SK-N-SH treated with all-trans-retinoic acid at 6 μM for 48 hours (cell line): ENCODE measurements around the gene GALE.

Source experiments
- ATAC-seq: fragments of 200-7000 bp; cut with Tn5 transposase; 3 replicates; pipeline ENCODE4 v1.9.1; 2020; ENCODE audit warnings: mild to moderate bottlenecking, moderate library complexity
- BACH2 ChIP-seq: fragments of 250-450 bp; sonication (Bioruptor Pico); IDR thresholded peaks from 2 replicates; pipeline ENCODE4 v1.9.0; 2021; ENCODE audit warnings: mild to moderate bottlenecking, borderline replicate concordance
- CREB5 ChIP-seq: fragments of 250-450 bp; sonication (Bioruptor Pico); IDR thresholded peaks from 2 replicates; pipeline ENCODE4 v1.5.1; 2020; ENCODE audit warnings: low read depth, mild to moderate bottlenecking, moderate library complexity
- CSDC2 ChIP-seq: fragments of 250-450 bp; sonication (Bioruptor Pico); IDR thresholded peaks from 2 replicates; pipeline ENCODE4 v1.5.0; 2020; ENCODE audit warnings: mild to moderate bottlenecking, moderate library complexity
- CSRNP3 ChIP-seq: fragments of 250-450 bp; sonication (Bioruptor Pico); IDR thresholded peaks from 2 replicates; pipeline ENCODE4 v1.5.1; 2021; ENCODE audit warnings: mild to moderate bottlenecking, moderate library complexity
- GLIS3 ChIP-seq: fragments of 250-450 bp; sonication (Bioruptor Pico); IDR thresholded peaks from 2 replicates; pipeline ENCODE4 v1.5.0; 2020; ENCODE audit warnings: mild to moderate bottlenecking, moderate library complexity
- ISL1 ChIP-seq: fragments of 250-450 bp; sonication (Bioruptor Pico); IDR thresholded peaks from 2 replicates; pipeline ENCODE4 v2.1.2; 2022; ENCODE audit warnings: mild to moderate bottlenecking, moderate library complexity
- PATZ1 ChIP-seq: fragments of 250-450 bp; sonication (Bioruptor Pico); IDR thresholded peaks from 2 replicates; pipeline ENCODE4 v1.8.0; 2020; ENCODE audit warnings: mild to moderate bottlenecking, moderate library complexity, borderline replicate concordance
- POU6F1 ChIP-seq: fragments of 250-450 bp; sonication (Bioruptor Pico); IDR thresholded peaks from 2 replicates; pipeline ENCODE4 v1.8.0; 2021; ENCODE audit warnings: low read depth, mild to moderate bottlenecking, moderate library complexity, borderline replicate concordance
- PPARA ChIP-seq: fragments of 250-450 bp; sonication (Bioruptor Pico); IDR thresholded peaks from 2 replicates; pipeline ENCODE4 v1.5.0; 2020; ENCODE audit warnings: mild to moderate bottlenecking, borderline replicate concordance
- RARB ChIP-seq: fragments of 250-450 bp; sonication (Bioruptor Pico); IDR thresholded peaks from 2 replicates; pipeline ENCODE4 v1.8.0; 2021; ENCODE audit warnings: mild to moderate bottlenecking, moderate library complexity
- SNAI2 ChIP-seq: fragments of 250-450 bp; sonication (Bioruptor Pico); IDR thresholded peaks from 2 replicates; pipeline ENCODE4 v1.5.0; 2020; ENCODE audit warnings: mild to moderate bottlenecking, moderate library complexity
- TOX ChIP-seq: fragments of 250-450 bp; sonication (Bioruptor Pico); IDR thresholded peaks from 2 replicates; pipeline ENCODE4 v1.8.0; 2021; ENCODE audit warnings: mild to moderate bottlenecking, moderate library complexity, borderline replicate concordance
- TSHZ2 ChIP-seq: fragments of 250-450 bp; sonication (Bioruptor Pico); IDR thresholded peaks from 2 replicates; pipeline ENCODE4 v1.5.0; 2020; ENCODE audit warnings: mild to moderate bottlenecking, moderate library complexity
- ZC3H10 ChIP-seq: fragments of 250-450 bp; sonication (Bioruptor Pico); IDR thresholded peaks from 2 replicates; pipeline ENCODE4 v1.5.1; 2021; ENCODE audit warnings: mild to moderate bottlenecking, moderate library complexity
- ZFP3 ChIP-seq: fragments of 250-450 bp; sonication (Bioruptor Pico); IDR thresholded peaks from 2 replicates; pipeline ENCODE4 v1.5.0; 2020; ENCODE audit warnings: mild to moderate bottlenecking, moderate library complexity
- ZFP30 ChIP-seq: fragments of 450-650 bp; formaldehyde crosslinking; IDR thresholded peaks from 2 replicates; pipeline ENCODE4 v1.5.0; 2022; ENCODE audit warnings: mild to moderate bottlenecking, moderate library complexity
- ZNF565 ChIP-seq: fragments of 450-650 bp; formaldehyde crosslinking; conservative IDR thresholded peaks from 2 replicates; pipeline ENCODE4 v1.5.0; 2020; ENCODE audit warnings: low read depth, mild to moderate bottlenecking, moderate library complexity
- ZNF70 ChIP-seq: fragments of 450-650 bp; formaldehyde crosslinking; IDR thresholded peaks from 2 replicates; pipeline ENCODE4 v1.5.0; 2020; ENCODE audit warnings: mild to moderate bottlenecking, moderate library complexity
- ZNF8 ChIP-seq: fragments of 450-650 bp; formaldehyde crosslinking; IDR thresholded peaks from 2 replicates; pipeline ENCODE4 v1.5.0; 2020; ENCODE audit warnings: mild to moderate bottlenecking, moderate library complexity

Gene GALE

GRCh38 chr1:23823767-23824166 lies 23.2 kb upstream of the GALE start (continued):
- no peak for TF ChIP-seq POU6F1 (CRISPR knock-in tag)

GRCh38 chr1:23817633-23818032 lies 17.1 kb upstream of the GALE start:
- no peak for ATAC-seq

GRCh38 chr1:23816906-23817305 lies 16.4 kb upstream of the GALE start:
- ATAC-seq = no peak
- no peak for TF ChIP-seq ZNF70 (CRISPR knock-in tag)
- no peak for TF ChIP-seq TSHZ2 (CRISPR knock-in tag)
- no peak for TF ChIP-seq ZNF565 (CRISPR knock-in tag)
- no peak for TF ChIP-seq ZFP3 (CRISPR knock-in tag)
- TF ChIP-seq ISL1 (CRISPR knock-in tag) = no peak
- no peak for TF ChIP-seq ZNF8 (CRISPR knock-in tag)
- TF ChIP-seq CSDC2 = no peak
- TF ChIP-seq ZC3H10 (CRISPR knock-in tag) = no peak
- TF ChIP-seq ZFP30 (CRISPR knock-in tag) = no peak
- TF ChIP-seq GLIS3 = no peak
- TF ChIP-seq CSRNP3 (CRISPR knock-in tag) = no peak
- TF ChIP-seq, all 23 proteins: peak for 0

More at GRCh38 chr1:23817633-23818032, 17.1 kb upstream of the GALE start:
- TF ChIP-seq RARB (no peak), SNAI2 (CRISPR knock-in tag) (no peak), POU6F1 (CRISPR knock-in tag) (no peak), BACH2 (CRISPR knock-in tag) (no peak), CREB5 (CRISPR knock-in tag) (no peak), PATZ1 (CRISPR knock-in tag) (no peak)
- TF ChIP-seq, all 23 proteins: peak for 0

GRCh38 chr1:23816361-23816760 lies 15.8 kb upstream of the GALE start:
- TF ChIP-seq ZFP3 (CRISPR knock-in tag) = no peak
- no peak for TF ChIP-seq TOX (CRISPR knock-in tag)
- no peak for TF ChIP-seq PPARA (CRISPR knock-in tag)
- TF ChIP-seq CSDC2 = no peak
- no peak for TF ChIP-seq BACH2 (CRISPR knock-in tag)
- no peak for TF ChIP-seq RARB
- ATAC-seq = no peak
